ENCODE measurements around the gene PSMD9.

GRCh38 chr12:121960541-121960940 is 72.0 kb downstream of the PSMD9 start:
- TF ChIP-seq POLR2A (IDR thresholded peaks at IDR 0.05), result no peak
- TF ChIP-seq CTCF (IDR thresholded peaks at IDR 0.05), result no peak

Data from adrenal gland (tissue), 5 donors.